Right cardiac atrium (tissue), 5 donors: ENCODE data around the gene UBAC2. TPM values are rescaled to one million over a fixed set of nuclear protein-coding genes. Genes with fewer than 3 reads are reported as not detected.

Experiments
- ATAC-seq, 2 donors: fragments of 200-7000 bp; cut with Tn5 transposase; one replicate each; pipeline versions ENCODE4 v1.8.0 to v1.9.1; 2020; ENCODE audit warnings: moderate library complexity in 2 of 2, mild to moderate bottlenecking in 1 of 2
- DNase-seq, 3 donors: peaks; one replicate each; pipeline ENCODE4 v3.0.0-alpha.2; 2020
- H3K27ac ChIP-seq: one replicate; pipeline ENCODE4 v1.5.1; 2013; ENCODE audit warnings: mild to moderate bottlenecking, low read length, control low read depth, moderate library complexity
- H3K27me3 ChIP-seq: one replicate; pipeline ENCODE4 v1.6.1; 2013; ENCODE audit not compliant: control insufficient read depth, insufficient read depth
- H3K4me1 ChIP-seq: one replicate; pipeline ENCODE4 v1.6.1; 2013; ENCODE audit warnings: low read length; ENCODE audit not compliant: control insufficient read depth, insufficient read depth
- H3K4me3 ChIP-seq: one replicate; pipeline ENCODE4 v1.5.1; 2013; ENCODE audit warnings: low read length, control low read depth
- H3K9me3 ChIP-seq: one replicate; pipeline ENCODE4 v1.6.1; 2013; ENCODE audit warnings: low read length; ENCODE audit not compliant: control insufficient read depth
- WGBS: extraction: QIAGEN DNeasy Blood & Tissue Kit; methylation state at CpG from one replicate; pipeline ENCODE4 v1.1.7; 2013; 5-methylcytosine and 5-hydroxymethylcytosine counted together
- intact Hi-C, 4 donors: fragments of 100-400 bp; cut with DNase I; formaldehyde crosslinking; loops; one replicate each; pipeline versions ENCODE4 v1.11.0 to v1.14.0; 2022 to 2023
- polyA plus RNA-seq: library from polyadenylated mRNA; stranded (reverse); fragments of 200-250 nt; gene quantifications from one replicate; pipeline ENCODE4 v1.2.3, GENCODE V29; 2013
- total RNA-seq, 4 donors: library from RNA; stranded (reverse); fragmentation: NEBNext Ultra II Directional; extraction: Animal tissue kit (Norgen Biotek cat#: 25700); gene quantifications; one replicate each; pipeline ENCODE4 v1.2.1, GENCODE V29; 2021
- donor health status: healthy with polysubstance abuse.
- donor health status: DM: no; HTN: yes; CAD: no.
- donor health status: DM: no; HTN: no; CAD: no.
- donor health status: DM: no; HTN: yes; CAD: no; lungs with severe emphysema.
- donor health status: DM: yes; HTN: yes; CAD: no.

The UBAC2 gene
- total and polyA plus RNA-seq, 5 donors = 41.7 to 52.2 (median 47.6) TPM

GRCh38 chr13:99415851-99416331, 215.2 kb downstream of the UBAC2 start:
- no peaks in the 10 kb centered on the region for H3K27me3 ChIP-seq
- 90% methylated on average over 14 of the region's 14 CpGs for WGBS
- intact Hi-C loops = no loop called here
- H3K4me3 ChIP-seq = no peak overlapping the region
- H3K27ac ChIP-seq = no peak overlapping the region
- ATAC-seq (peak in 1 of 2 donors; percentile 43), DNase-seq (no peak)
- H3K9me3 ChIP-seq = no peaks in the 10 kb centered on the region
- no peaks in the 10 kb centered on the region for H3K4me1 ChIP-seq

DNA sequence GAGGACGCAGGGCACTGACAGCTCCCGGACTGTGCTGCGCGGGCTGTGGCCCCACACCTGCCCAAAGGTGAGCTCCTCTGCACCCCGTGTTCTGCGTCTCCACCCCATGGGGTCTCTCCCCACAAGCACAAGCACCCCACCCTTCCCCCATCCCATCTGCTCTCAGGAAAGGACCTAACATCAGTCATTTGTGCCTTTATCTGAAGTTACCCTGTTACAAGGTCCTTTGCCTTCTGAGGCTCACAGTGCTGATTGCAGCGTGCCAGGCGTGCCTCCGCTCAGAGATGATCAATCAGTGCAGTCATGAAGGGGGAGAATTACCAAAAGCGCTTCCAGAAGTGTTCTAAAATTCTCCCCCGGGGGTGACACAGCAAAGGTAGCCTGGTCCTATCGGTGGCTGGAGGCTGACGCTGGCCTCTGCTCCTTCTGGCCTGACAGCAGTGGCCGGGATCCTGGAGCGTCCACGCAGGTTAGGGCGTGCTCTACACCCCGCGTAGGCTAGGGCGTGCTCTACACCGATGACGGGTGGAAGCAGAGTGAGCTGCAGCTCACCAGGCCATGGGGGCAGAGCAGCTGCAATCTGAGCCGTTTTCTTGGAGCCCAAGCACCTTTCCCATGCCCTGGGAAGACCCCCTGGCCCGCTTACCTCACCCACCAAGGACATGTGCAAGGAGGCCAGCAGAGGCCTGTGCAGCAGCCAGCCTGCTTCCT, 215.9 kb downstream of the UBAC2 start:
- Histone ChIP-seq H3K4me3 (no peak overlapping the region), H3K9me3 (no peaks in the 10 kb centered on the region), H3K27me3 (no peaks in the 10 kb centered on the region), H3K4me1 (no peaks in the 10 kb centered on the region), H3K27ac (no peak overlapping the region)
- WGBS = 71% methylated on average over 24 of the region's 24 CpGs
- intact Hi-C loops = no loop called here
- ATAC-seq = no peak
- no peak for DNase-seq

- DNase-seq (no peak), ATAC-seq (no peak)
- Histone ChIP-seq H3K9me3 (no peaks in the 10 kb centered on the region), H3K4me3 (no peak overlapping the region), H3K4me1 (no peaks in the 10 kb centered on the region), H3K27me3 (no peaks in the 10 kb centered on the region), H3K27ac (no peak overlapping the region)
- WGBS = 61% methylated on average over 19 of the region's 19 CpGs
- intact Hi-C loops = no loop called here
These were observed 216.8 kb downstream of the UBAC2 start for GRCh38 chr13:99417201-99418102.

- Histone ChIP-seq H3K4me1 (no peaks in the 10 kb centered on the region), H3K27me3 (no peaks in the 10 kb centered on the region), H3K27ac (no peak overlapping the region), H3K9me3 (no peaks in the 10 kb centered on the region), H3K4me3 (no peak overlapping the region)
- DNase-seq = no peak
- 76% methylated on average over 15 of the region's 15 CpGs for WGBS
- no peak for ATAC-seq
- intact Hi-C loops = no loop called here
These were observed 217.6 kb downstream of the UBAC2 start for GRCh38 chr13:99418103-99418842.

DNA sequence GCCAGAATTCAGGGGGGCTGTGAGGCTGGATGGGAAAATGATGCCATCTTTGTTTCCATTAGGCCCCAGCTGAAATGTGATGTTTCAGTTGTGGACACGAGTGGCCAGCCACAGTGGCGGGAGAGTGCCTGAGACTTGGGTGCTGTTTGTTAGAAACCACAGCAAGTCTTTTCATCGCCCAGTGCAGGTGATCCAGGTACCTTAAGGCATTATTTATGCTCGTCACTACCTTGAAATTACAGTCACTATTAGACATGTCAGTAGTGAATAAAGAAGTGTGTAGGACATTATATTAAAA, 218.1 kb downstream of the UBAC2 start:
- H3K27me3 ChIP-seq = no peaks in the 10 kb centered on the region
- H3K9me3 ChIP-seq = no peaks in the 10 kb centered on the region
- ATAC-seq (no peak), DNase-seq (no peak)
- no peak overlapping the region for H3K27ac ChIP-seq
- H3K4me3 ChIP-seq = no peak overlapping the region
- intact Hi-C loops = no loop called here
- H3K4me1 ChIP-seq = no peaks in the 10 kb centered on the region
- 83% methylated on average over 4 of the region's 4 CpGs for WGBS

- Histone ChIP-seq H3K9me3 (no peaks in the 10 kb centered on the region), H3K4me3 (no peak overlapping the region), H3K27me3 (no peaks in the 10 kb centered on the region), H3K27ac (no peak overlapping the region), H3K4me1 (no peaks in the 10 kb centered on the region)
- ATAC-seq (no peak), DNase-seq (no peak)
- 88% methylated on average over 8 of the region's 8 CpGs for WGBS
- intact Hi-C loops = no loop called here
These were observed 219.1 kb downstream of the UBAC2 start for GRCh38 chr13:99419591-99420243.

DNA sequence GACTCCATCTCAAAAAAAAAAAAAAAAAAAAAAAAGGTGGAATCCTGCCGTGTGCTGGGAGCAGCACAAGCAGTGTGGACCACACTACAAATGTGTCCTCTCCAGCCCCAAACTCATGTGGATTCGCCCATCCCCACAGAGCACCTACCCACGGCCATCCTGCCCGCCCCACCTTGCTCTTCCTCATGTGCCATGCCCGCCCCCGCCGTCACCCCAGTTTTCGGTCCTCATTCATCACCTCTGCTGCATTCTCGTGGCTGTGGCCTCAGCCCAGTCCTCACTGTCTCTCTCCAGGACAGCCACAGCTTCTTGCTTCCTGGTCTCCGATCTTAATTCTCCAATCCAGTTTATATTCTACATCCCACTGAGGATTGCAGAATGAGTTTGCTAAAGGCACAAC, 220.6 kb downstream of the UBAC2 start:
- no peak for ATAC-seq
- intact Hi-C loops = no loop called here
- H3K9me3 ChIP-seq = no peaks in the 10 kb centered on the region
- H3K4me3 ChIP-seq = no peak overlapping the region
- no peaks in the 10 kb centered on the region for H3K27me3 ChIP-seq
- no peak overlapping the region for H3K27ac ChIP-seq
- 91% methylated on average over 10 of the region's 10 CpGs for WGBS
- no peaks in the 10 kb centered on the region for H3K4me1 ChIP-seq
- no peak for DNase-seq

DNA sequence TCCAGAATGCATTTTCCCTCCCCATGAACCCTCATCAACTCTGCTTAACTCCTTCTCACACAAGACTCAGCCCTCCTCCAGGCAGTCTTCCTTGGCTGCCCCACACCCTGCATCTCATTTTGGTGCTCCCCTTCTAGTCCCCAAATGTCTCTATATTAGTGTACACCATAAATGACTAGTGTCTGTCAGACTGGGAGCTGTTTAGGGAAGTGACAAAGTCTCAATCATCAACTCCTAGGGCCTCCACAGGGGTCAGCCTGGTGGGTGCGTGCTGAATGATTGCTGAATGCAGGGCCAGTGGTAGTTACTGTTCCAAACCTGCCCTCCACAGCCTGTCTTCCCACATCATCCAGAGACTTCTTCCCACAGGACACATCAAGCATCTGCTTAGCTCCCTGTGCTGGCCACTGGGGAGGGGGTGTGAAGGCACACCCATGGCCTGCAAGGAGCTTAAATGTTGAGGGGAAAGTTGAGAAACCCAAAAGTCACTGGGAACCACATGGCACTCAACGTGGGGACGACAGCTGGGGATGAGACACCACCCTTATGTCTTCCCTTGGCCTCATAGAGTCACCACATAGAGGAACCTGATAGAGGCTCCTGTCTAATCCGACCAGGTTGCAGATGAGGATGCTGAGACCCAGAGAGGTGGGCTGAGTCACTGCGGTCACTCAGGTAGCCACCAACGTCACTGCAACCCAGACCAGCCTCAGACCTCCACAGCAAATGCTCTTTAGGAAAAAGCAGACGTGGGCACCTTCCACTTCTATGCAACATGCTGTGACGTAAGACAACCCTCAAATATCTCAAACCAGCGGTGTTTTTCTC, 221.3 kb downstream of the UBAC2 start:
- intact Hi-C loops = no loop called here
- Histone ChIP-seq H3K4me3 (no peak overlapping the region), H3K27ac (no peak overlapping the region), H3K4me1 (no peaks in the 10 kb centered on the region), H3K9me3 (no peaks in the 10 kb centered on the region), H3K27me3 (no peaks in the 10 kb centered on the region)
- 71% methylated on average over 9 of the region's 9 CpGs for WGBS
- ATAC-seq = no peak
- DNase-seq = no peak

DNA sequence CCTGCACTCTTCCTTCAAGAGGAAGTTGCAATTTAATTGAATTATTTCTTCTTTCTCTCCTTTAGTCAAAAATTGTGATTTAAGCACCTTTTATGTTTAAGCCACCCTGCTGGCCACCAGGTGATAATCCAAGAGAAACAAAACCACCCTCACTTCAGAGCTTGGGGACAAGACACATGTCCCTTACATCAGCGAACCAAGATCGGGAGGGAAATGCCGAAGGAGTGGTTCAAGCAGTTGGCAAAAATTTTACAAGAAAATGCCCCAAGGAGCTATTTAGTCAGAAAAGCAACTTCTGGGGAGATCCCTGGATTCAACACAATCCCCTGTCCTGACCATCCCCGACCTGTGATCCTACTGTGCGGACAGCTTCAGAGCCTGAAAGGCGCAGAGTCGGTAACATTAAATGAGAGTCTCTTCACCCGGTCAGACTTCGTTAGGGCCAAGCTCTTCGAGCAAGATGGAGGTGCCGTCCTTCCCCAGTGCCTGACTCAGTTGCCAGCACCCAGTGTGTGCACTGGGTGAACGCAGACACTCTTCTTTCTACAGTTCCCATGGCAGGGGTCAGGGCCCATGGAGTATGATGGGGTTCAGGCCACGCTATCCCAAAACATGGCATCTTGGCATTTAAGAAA, 222.0 kb downstream of the UBAC2 start:
- Histone ChIP-seq H3K9me3 (no peaks in the 10 kb centered on the region), H3K4me1 (no peaks in the 10 kb centered on the region), H3K4me3 (no peak overlapping the region), H3K27ac (no peak overlapping the region), H3K27me3 (no peaks in the 10 kb centered on the region)
- no peak for DNase-seq
- 93% methylated on average over 13 of the region's 13 CpGs for WGBS
- intact Hi-C loops = no loop called here
- ATAC-seq = no peak
